ENCODE data around the gene ZBTB25.

- TF ChIP-seq, protein P1, sequence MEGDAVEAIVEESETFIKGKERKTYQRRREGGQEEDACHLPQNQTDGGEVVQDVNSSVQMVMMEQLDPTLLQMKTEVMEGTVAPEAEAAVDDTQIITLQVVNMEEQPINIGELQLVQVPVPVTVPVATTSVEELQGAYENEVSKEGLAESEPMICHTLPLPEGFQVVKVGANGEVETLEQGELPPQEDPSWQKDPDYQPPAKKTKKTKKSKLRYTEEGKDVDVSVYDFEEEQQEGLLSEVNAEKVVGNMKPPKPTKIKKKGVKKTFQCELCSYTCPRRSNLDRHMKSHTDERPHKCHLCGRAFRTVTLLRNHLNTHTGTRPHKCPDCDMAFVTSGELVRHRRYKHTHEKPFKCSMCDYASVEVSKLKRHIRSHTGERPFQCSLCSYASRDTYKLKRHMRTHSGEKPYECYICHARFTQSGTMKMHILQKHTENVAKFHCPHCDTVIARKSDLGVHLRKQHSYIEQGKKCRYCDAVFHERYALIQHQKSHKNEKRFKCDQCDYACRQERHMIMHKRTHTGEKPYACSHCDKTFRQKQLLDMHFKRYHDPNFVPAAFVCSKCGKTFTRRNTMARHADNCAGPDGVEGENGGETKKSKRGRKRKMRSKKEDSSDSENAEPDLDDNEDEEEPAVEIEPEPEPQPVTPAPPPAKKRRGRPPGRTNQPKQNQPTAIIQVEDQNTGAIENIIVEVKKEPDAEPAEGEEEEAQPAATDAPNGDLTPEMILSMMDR (IDR thresholded peaks at IDR 0.05) = no peak
- no peak for TF ChIP-seq POLR2A (IDR thresholded peaks at IDR 0.05)
These were observed 38.3 kb downstream of the ZBTB25 start, which contains the start of gene AKAP5 for GRCh38 chr14:64465191-64465822.
